Measurements from ENCODE around the gene EVA1C. TPM values are rescaled to one million over a fixed set of nuclear protein-coding genes. Genes with fewer than 3 reads are reported as not detected.
"Not testable (repeated sequence)": the region's sequence is repeated elsewhere in the genome, so short reads cannot be mapped to it uniquely, and the experiment has no call there.

Gene EVA1C
- polyA plus RNA-seq, 6 donors from 2014 or later = 0.47 to 0.87 (median 0.57) TPM; not detected in 3

- DNase-seq (no peak), ATAC-seq (ENCODE audit: low read depth in 2 of 2) (no peak)
- no peaks in the 10 kb centered on the region for H3K4me1 Mint-ChIP-seq
- H3K4me3 Mint-ChIP-seq = no peak overlapping the region
- H3K27me3 Mint-ChIP-seq = peaks cover 0 to 11% (median 8%) of the 10 kb centered on the region in 3 donors
- H3K27ac Mint-ChIP-seq = no peak overlapping the region
- H3K9me3 Mint-ChIP-seq = peaks cover 0 to 9% (median 6%) of the 10 kb centered on the region in 7 donors
- no peaks in the 10 kb centered on the region for H3K36me3 Mint-ChIP-seq
These were observed 117.2 kb downstream of the EVA1C start for GRCh38 chr21:32529679-32530078.

- H3K27ac Mint-ChIP-seq; H3K36me3 Mint-ChIP-seq; DNase-seq; ATAC-seq (ENCODE audit: low read depth in 2 of 2); H3K9me3 Mint-ChIP-seq; H3K4me1 Mint-ChIP-seq; H3K4me3 Mint-ChIP-seq: not testable (repeated sequence)
- peaks cover 0 to 17% (median 14%) of the 10 kb centered on the region in 3 donors for H3K27me3 Mint-ChIP-seq
These were observed 118.3 kb downstream of the EVA1C start for GRCh38 chr21:32530809-32531208.

DNA sequence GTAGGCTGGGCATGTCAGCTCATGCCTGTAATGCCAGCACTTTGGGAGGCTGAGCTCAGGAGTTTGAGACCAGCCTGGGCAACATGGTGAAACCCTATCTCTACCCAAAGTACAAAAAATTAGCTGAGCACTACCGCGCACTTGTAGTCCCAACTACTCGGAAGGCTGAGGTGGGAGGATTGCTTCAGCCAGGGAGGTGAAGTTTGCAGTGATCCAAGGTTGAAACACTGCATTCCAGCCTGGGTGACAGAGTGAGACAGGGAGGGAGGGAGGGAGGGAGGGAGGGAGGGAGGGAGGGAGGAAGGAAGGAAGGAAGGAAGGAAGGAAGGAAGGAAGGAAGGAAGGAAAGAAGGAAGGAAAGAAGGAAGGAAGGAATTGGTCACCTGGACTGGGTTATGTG, 119.1 kb downstream of the EVA1C start:
- not testable (repeated sequence) for H3K27ac Mint-ChIP-seq; DNase-seq; H3K36me3 Mint-ChIP-seq; H3K4me3 Mint-ChIP-seq; H3K9me3 Mint-ChIP-seq; H3K4me1 Mint-ChIP-seq; ATAC-seq (ENCODE audit: low read depth in 2 of 2)
- peaks cover 0 to 12% (median 9%) of the 10 kb centered on the region in 3 donors for H3K27me3 Mint-ChIP-seq

DNA sequence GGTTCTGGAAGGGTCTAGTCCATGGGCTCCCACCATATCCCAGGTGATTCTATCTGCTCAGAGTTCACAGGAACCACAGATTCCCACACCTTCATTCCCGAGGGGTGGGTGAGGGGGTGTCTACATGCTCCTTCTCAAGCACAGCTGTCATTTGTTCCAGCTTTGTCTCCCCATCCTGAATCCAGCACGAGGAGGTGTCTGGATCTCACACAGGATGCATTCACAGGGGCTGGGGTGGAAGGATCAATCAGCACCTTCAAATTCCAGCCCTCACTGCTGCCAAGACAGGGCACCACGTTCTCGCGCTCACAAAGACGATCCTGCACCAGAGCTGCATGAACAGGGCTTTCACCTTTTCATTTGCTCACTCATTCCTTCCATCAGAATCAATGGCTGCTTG, 120.1 kb downstream of the EVA1C start:
- no peaks in the 10 kb centered on the region for H3K36me3 Mint-ChIP-seq
- H3K4me3 Mint-ChIP-seq = no peak overlapping the region
- H3K27me3 Mint-ChIP-seq = peaks cover 9 to 22% (median 20%) of the 10 kb centered on the region in 3 donors
- DNase-seq (no peak), ATAC-seq (ENCODE audit: low read depth in 2 of 2) (no peak)
- H3K4me1 Mint-ChIP-seq = no peaks in the 10 kb centered on the region
- H3K27ac Mint-ChIP-seq = no peak overlapping the region
- H3K9me3 Mint-ChIP-seq = peaks cover 0 to 9% (median 5%) of the 10 kb centered on the region in 7 donors

GRCh38 chr21:32533053-32533452, 120.5 kb downstream of the EVA1C start:
- Mint-ChIP-seq H3K36me3 (no peaks in the 10 kb centered on the region), H3K9me3 (peaks cover 0 to 9% (median 5%) of the 10 kb centered on the region in 7 donors), H3K27ac (no peak overlapping the region), H3K4me3 (no peak overlapping the region), H3K27me3 (peaks cover 9 to 22% (median 21%) of the 10 kb centered on the region in 3 donors), H3K4me1 (no peaks in the 10 kb centered on the region)
- DNase-seq (no peak), ATAC-seq (ENCODE audit: low read depth in 2 of 2) (no peak)

GRCh38 chr21:32533611-32534010, 121.1 kb downstream of the EVA1C start:
- Mint-ChIP-seq H3K4me3 (no peak overlapping the region), H3K36me3 (no peaks in the 10 kb centered on the region), H3K4me1 (no peaks in the 10 kb centered on the region), H3K9me3 (peaks cover 0 to 9% (median 5%) of the 10 kb centered on the region in 7 donors), H3K27ac (no peak overlapping the region), H3K27me3 (peaks cover 9 to 22% (median 21%) of the 10 kb centered on the region in 3 donors)
- ATAC-seq (ENCODE audit: low read depth in 2 of 2) (no peak), DNase-seq (no peak)

DNA sequence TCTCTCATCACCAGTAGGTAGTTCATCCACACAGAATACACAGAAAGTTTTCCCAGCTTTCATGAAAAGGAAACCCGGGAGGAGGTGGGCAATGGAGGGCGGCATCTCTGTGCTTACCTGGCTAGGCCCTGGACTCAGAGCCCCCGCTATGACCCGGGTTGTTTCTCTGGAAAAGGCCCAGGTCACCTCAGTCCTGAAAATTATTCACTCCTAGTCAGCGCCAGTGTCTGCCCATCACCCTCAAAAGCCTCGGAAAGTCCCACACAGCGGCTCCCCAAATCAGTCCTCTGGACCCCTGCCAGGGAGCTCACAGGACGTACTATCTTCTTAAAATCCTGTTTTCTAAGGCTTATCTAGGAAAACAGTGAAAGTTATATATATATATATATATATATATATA, 121.6 kb downstream of the EVA1C start:
- Mint-ChIP-seq H3K9me3 (peaks cover 0 to 9% (median 5%) of the 10 kb centered on the region in 7 donors), H3K4me1 (no peaks in the 10 kb centered on the region), H3K36me3 (no peaks in the 10 kb centered on the region), H3K4me3 (no peak overlapping the region), H3K27me3 (peaks cover 9 to 22% (median 21%) of the 10 kb centered on the region in 3 donors), H3K27ac (no peak overlapping the region)
- DNase-seq = no peak
- ATAC-seq (ENCODE audit: low read depth in 2 of 2) = no peak

DNA sequence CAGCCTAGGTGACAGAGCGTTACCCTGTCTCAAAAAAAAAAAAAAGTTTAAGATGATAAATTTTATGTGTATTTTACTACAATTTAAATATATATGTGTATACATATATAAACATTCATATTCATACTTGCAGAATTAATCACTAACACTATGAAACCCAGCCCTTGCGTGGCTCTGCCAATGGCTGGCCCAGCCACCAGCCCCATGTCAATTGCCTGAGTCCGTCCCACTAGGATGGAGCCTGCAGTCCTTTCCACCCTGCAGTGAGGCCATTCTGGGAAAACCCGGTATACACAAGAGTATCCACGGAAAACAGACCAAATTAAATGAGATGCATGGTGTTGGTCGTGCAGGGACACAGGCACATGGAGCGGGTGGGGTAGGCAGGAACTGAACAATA, 123.1 kb downstream of the EVA1C start:
- ATAC-seq (ENCODE audit: low read depth in 2 of 2) (no peak), DNase-seq (no peak)
- Mint-ChIP-seq H3K4me1 (no peaks in the 10 kb centered on the region), H3K4me3 (no peak overlapping the region), H3K36me3 (no peaks in the 10 kb centered on the region), H3K27me3 (peaks cover 9 to 22% (median 21%) of the 10 kb centered on the region in 3 donors), H3K9me3 (peaks cover 0 to 5% (median 4%) of the 10 kb centered on the region in 7 donors), H3K27ac (no peak overlapping the region)

DNA sequence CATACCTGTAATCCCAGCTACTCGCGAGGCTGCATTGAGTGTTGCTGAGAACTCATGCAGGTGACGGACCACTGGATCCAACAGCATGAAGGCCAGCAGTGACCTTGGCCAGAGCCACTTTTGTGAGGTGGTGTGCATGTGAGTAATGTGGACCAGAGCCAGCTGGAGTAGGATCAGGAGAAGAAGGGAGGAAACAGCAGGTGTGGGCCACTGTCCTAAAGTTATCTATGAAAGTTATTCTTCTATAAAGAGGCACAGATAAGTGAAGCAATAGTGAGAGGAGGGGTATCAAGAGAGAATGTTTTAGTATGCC, 125.0 kb downstream of the EVA1C start:
- no peaks in the 10 kb centered on the region for H3K36me3 Mint-ChIP-seq
- no peak for ATAC-seq (ENCODE audit: low read depth in 2 of 2)
- no peaks in the 10 kb centered on the region for H3K4me1 Mint-ChIP-seq
- peaks cover 9 to 22% (median 21%) of the 10 kb centered on the region in 3 donors for H3K27me3 Mint-ChIP-seq
- peaks cover 0 to 5% (median 0%) of the 10 kb centered on the region in 7 donors for H3K9me3 Mint-ChIP-seq
- no peak overlapping the region for H3K4me3 Mint-ChIP-seq
- no peak overlapping the region for H3K27ac Mint-ChIP-seq
- DNase-seq = no peak

DNA sequence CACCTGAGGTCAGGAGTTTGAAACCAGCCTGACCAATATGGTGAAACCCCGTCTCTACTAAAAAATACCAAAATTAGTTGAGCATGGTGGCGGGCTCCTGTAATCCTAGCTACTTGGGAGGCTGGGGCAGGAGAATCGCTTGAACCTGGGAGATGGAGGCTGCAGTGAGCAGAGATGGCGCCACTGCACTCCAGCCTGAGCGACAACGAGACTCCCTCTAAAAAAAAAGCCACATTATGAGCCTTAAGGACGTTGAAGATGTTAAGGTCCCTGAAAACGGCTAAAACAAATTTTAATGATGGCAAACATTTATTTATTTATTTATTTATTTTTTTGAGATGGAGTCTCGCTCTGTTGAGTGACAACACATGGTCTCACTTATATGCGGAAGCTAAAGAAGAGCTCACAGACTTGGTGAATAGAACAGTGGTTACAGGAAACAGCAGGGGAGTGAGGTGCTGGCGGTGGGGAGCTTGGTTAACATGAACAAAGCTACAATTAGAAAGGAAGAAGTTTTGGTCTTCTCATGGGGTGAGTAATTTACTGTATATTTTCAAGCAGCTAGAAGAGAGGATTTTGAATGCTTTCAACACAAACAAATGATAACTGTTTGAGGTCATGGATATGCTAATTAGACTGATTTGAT, 125.8 kb downstream of the EVA1C start:
- Mint-ChIP-seq H3K9me3 (peaks cover 0 to 4% (median 0%) of the 10 kb centered on the region in 7 donors), H3K27me3 (peaks cover 9 to 22% (median 21%) of the 10 kb centered on the region in 3 donors), H3K4me1 (no peaks in the 10 kb centered on the region), H3K36me3 (no peaks in the 10 kb centered on the region), H3K27ac (no peak overlapping the region), H3K4me3 (no peak overlapping the region)
- DNase-seq (no peak), ATAC-seq (ENCODE audit: low read depth in 2 of 2) (no peak)

GRCh38 chr21:32539378-32539777, 126.9 kb downstream of the EVA1C start:
- H3K27ac Mint-ChIP-seq = no peak overlapping the region
- H3K4me1 Mint-ChIP-seq = no peaks in the 10 kb centered on the region
- ATAC-seq (ENCODE audit: low read depth in 2 of 2) = no peak
- no peak for DNase-seq
- H3K9me3 Mint-ChIP-seq = peaks cover 0 to 4% (median 0%) of the 10 kb centered on the region in 7 donors
- peaks cover 9 to 22% (median 21%) of the 10 kb centered on the region in 3 donors for H3K27me3 Mint-ChIP-seq
- no peaks in the 10 kb centered on the region for H3K36me3 Mint-ChIP-seq
- no peak overlapping the region for H3K4me3 Mint-ChIP-seq

DNA sequence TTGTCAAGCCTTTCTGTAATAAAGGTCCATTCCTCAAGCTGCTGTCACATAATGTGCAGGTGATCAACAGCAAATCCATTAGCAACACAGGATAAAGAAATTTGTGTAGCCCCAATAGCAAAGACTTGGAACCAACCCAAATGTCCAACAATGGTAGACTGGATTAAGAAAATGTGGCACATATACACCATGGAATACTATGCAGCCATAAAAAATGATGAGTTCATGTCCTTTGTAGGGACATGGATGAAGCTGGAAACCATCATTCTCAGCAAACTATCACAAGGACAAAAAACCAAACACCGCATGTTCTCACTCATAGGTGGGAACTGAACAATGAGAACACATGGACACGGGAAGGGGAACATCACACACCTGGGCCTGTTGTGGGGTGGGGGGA, 130.6 kb downstream of the EVA1C start:
- not testable (repeated sequence) for H3K4me1 Mint-ChIP-seq; ATAC-seq (ENCODE audit: low read depth in 2 of 2); H3K36me3 Mint-ChIP-seq

DNA sequence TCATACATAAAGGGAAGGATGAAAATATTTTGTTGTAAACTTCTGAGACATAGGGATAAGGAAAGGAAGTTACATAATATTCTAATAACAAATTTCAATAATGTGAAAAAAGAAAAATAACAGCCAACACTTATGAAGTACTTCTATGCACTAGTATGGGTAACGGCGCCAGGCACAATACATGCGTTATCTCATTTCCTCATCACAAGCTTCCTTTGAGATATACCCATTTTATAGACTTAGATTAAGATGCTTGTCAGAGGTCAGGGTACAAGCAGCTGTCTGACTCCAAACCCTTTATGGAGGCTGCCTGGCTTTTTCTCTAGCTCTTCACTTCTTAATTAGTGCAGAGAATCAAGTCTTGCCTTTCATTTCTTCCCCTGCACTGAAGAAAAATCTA, 131.5 kb downstream of the EVA1C start:
- ATAC-seq (ENCODE audit: low read depth in 2 of 2) = no peak
- H3K4me3 Mint-ChIP-seq = no peak overlapping the region
- H3K27ac Mint-ChIP-seq = no peak overlapping the region
- no peak for DNase-seq
- H3K27me3 Mint-ChIP-seq = peaks cover 5 to 19% (median 11%) of the 10 kb centered on the region in 3 donors
- H3K9me3 Mint-ChIP-seq = peaks cover 0 to 4% (median 0%) of the 10 kb centered on the region in 7 donors
- H3K4me1 Mint-ChIP-seq = no peaks in the 10 kb centered on the region
- no peaks in the 10 kb centered on the region for H3K36me3 Mint-ChIP-seq

More for the DNA sequence above, 130.6 kb downstream of the EVA1C start:
- H3K9me3 Mint-ChIP-seq, DNase-seq, H3K4me3 Mint-ChIP-seq, H3K27ac Mint-ChIP-seq: not testable (repeated sequence)
- H3K27me3 Mint-ChIP-seq = peaks cover 4 to 13% (median 7%) of the 10 kb centered on the region in 3 donors

- peaks cover 8 to 23% (median 15%) of the 10 kb centered on the region in 3 donors for H3K27me3 Mint-ChIP-seq
- H3K36me3 Mint-ChIP-seq = no peaks in the 10 kb centered on the region
- H3K4me1 Mint-ChIP-seq = no peaks in the 10 kb centered on the region
- peaks cover 0 to 4% (median 0%) of the 10 kb centered on the region in 7 donors for H3K9me3 Mint-ChIP-seq
- no peak overlapping the region for H3K4me3 Mint-ChIP-seq
- DNase-seq (no peak), ATAC-seq (ENCODE audit: low read depth in 2 of 2) (no peak)
- H3K27ac Mint-ChIP-seq = no peak overlapping the region
These were observed 132.2 kb downstream of the EVA1C start for GRCh38 chr21:32544697-32545096.
